ENCODE data around the gene ADIPOR2. TPM values are rescaled to one million over a fixed set of nuclear protein-coding genes. Genes with fewer than 3 reads are reported as not detected.

Gene ADIPOR2
- total and polyA plus RNA-seq, 8 donors: 2.9 to 185 (median 26.9) TPM

DNA sequence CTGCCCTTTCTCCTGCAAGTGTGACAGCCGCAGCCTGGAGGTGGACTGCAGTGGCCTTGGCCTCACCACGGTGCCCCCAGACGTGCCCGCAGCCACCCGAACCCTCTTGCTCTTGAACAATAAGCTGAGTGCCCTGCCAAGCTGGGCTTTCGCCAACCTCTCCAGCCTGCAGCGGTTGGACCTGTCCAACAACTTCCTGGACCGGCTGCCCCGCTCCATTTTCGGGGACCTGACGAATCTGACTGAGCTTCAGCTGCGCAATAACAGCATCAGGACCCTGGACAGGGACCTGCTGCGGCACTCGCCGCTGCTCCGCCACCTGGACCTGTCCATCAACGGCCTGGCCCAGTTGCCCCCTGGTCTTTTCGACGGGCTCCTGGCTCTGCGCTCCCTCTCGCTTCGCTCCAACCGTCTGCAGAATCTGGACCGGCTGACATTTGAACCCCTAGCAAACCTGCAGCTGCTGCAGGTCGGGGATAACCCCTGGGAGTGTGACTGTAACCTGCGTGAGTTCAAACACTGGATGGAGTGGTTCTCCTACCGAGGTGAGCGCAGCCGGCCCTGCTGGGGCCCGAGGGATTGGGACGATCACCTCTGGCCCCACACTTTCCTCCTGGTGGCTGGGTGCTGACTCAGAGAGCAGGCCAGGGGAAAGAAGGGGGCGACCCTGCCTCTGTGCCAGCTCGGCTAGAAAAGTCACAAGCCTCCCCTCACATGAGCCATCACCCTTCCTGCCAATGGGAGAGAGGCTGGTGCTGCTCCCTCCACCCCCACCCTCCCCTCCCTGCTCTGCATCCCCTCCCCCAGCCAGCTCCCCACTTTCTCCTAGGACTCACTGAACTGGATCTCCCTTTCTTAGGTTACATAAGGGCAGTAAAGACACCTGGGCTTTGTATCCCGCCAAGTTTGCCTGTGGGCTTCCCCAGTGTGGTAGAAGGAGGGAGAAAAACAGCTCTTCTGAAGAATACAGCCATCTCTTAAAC lies 140.4 kb downstream of the ADIPOR2 start:
- peak; percentile 93 to 94 for DNase-seq
- H3K9me3 ChIP-seq: no peaks in the 10 kb centered on the region
- H3K36me3 ChIP-seq: no peaks in the 10 kb centered on the region
- H3K27ac ChIP-seq: no peak overlapping the region
- H3K27me3 ChIP-seq: peaks cover 0 to 90% (median 16%) of the 10 kb centered on the region in 3 donors
- H3K4me3 ChIP-seq: no peak overlapping the region
- TF ChIP-seq, protein P1, sequence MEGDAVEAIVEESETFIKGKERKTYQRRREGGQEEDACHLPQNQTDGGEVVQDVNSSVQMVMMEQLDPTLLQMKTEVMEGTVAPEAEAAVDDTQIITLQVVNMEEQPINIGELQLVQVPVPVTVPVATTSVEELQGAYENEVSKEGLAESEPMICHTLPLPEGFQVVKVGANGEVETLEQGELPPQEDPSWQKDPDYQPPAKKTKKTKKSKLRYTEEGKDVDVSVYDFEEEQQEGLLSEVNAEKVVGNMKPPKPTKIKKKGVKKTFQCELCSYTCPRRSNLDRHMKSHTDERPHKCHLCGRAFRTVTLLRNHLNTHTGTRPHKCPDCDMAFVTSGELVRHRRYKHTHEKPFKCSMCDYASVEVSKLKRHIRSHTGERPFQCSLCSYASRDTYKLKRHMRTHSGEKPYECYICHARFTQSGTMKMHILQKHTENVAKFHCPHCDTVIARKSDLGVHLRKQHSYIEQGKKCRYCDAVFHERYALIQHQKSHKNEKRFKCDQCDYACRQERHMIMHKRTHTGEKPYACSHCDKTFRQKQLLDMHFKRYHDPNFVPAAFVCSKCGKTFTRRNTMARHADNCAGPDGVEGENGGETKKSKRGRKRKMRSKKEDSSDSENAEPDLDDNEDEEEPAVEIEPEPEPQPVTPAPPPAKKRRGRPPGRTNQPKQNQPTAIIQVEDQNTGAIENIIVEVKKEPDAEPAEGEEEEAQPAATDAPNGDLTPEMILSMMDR (IDR thresholded peaks at IDR 0.05): no peak
- TF ChIP-seq POLR2AphosphoS5 (IDR thresholded peaks at IDR 0.05): peak; percentile 14 to 79 (median 14)
- intact Hi-C loops (cut with DNase I; ENCODE audit: low total_unique reads): no loop called here
- WGBS, 5 donors: 6 to 12% (median 8%) methylated on average over 15 to 34 of the region's 34 CpGs
- peaks cover 0 to 15% (median 14%) of the 10 kb centered on the region in 4 donors for H3K4me1 ChIP-seq

DNA sequence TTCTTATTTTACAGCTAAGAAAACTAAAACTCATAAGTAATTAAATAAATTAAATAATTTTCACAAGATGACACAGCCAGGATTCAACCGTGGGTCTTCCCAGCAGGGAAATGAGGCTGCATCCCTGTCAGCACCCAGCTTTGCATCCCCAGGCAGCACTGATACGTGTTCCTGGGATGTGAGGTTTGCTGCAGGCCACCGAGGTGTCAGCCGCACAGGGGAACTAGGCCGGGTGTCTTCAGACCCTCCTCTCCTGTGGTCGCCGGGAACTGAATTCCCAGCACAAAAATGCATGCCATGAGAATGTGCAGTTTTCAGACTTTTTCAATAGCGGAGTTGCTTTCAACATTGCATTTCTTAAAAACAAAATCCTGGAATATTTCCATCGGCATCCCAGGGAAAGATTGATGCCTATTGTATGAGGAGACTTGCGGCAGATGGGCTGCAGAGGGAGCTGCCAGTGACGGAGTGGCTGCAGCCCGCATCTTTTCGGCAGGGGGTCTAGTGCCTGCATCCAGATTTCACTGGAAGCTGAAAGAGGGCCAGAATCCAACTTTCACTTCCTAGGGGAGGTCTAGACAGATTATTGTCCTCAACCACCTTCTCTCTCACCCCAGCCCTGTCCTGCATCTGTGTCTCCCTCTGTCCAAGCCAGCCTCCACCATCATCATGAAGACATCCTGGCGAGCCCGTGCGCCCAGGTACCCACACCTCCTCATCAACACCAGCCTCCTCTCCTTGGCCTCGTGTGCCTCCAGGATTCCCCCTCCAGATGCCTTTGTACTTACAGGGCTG lies 142.1 kb downstream of the ADIPOR2 start:
- peaks cover 0 to 73% (median 14%) of the 10 kb centered on the region in 3 donors for H3K27me3 ChIP-seq
- no peaks in the 10 kb centered on the region for H3K9me3 ChIP-seq
- no peak overlapping the region for H3K4me3 ChIP-seq
- intact Hi-C loops (cut with DNase I; ENCODE audit: low total_unique reads): no loop called here
- TF ChIP-seq POLR2AphosphoS5 (IDR thresholded peaks at IDR 0.05) (no peak), POLR2A (IDR thresholded peaks at IDR 0.05) (no peak), EP300 (IDR thresholded peaks at IDR 0.05) (no peak)
- TF ChIP-seq, protein P1 (IDR thresholded peaks at IDR 0.05): no peak
- H3K4me1 ChIP-seq: peaks cover 0 to 15% (median 14%) of the 10 kb centered on the region in 4 donors
- DNase-seq: no peak
- no peaks in the 10 kb centered on the region for H3K36me3 ChIP-seq
- H3K27ac ChIP-seq: no peak overlapping the region
- 68 to 78% (median 76%) methylated on average over 17 of the region's 17 CpGs for WGBS, 5 donors

DNA sequence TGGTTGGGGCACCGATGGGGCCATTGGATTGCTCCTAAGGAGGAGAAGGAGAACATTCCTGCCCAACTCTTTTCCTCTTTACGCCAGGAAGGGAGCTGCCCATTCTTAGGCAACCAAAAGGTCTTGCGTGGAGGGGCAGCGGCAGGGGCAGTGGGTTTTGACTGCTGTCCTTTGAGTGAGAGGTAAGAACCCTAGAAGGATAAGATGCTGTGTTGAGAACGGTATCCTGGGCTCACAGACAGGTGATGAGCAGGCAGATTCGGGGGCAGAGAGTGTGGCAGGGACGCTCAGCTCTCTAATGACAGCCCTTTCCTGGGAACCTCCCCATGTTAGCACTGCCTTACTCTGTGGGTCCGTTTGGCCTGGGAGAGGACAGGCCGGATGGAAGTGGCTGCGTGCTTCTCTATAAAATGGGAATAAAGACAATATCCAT lies 142.7 kb downstream of the ADIPOR2 start:
- WGBS, 5 donors: 79 to 85% (median 83%) methylated on average over 10 of the region's 10 CpGs
- no peaks in the 10 kb centered on the region for H3K36me3 ChIP-seq
- DNase-seq: no peak
- no peak overlapping the region for H3K4me3 ChIP-seq
- no peaks in the 10 kb centered on the region for H3K9me3 ChIP-seq
- H3K4me1 ChIP-seq: peaks cover 0 to 15% (median 14%) of the 10 kb centered on the region in 4 donors
- TF ChIP-seq, protein P1 (IDR thresholded peaks at IDR 0.05): no peak
- no peak for TF ChIP-seq POLR2A (IDR thresholded peaks at IDR 0.05)
- TF ChIP-seq POLR2AphosphoS5 (IDR thresholded peaks at IDR 0.05): no peak
- no peak for TF ChIP-seq EP300 (IDR thresholded peaks at IDR 0.05)
- no peak overlapping the region for H3K27ac ChIP-seq
- intact Hi-C loops (cut with DNase I; ENCODE audit: low total_unique reads): no loop called here
- H3K27me3 ChIP-seq: peaks cover 0 to 67% (median 13%) of the 10 kb centered on the region in 3 donors

Data from stomach (tissue), 9 donors.